ENCODE results near the gene MRGPRF.
A peak's percentile ranks its signal among the peaks of the same experiment; 100 is the strongest.

Gene MRGPRF

DNA sequence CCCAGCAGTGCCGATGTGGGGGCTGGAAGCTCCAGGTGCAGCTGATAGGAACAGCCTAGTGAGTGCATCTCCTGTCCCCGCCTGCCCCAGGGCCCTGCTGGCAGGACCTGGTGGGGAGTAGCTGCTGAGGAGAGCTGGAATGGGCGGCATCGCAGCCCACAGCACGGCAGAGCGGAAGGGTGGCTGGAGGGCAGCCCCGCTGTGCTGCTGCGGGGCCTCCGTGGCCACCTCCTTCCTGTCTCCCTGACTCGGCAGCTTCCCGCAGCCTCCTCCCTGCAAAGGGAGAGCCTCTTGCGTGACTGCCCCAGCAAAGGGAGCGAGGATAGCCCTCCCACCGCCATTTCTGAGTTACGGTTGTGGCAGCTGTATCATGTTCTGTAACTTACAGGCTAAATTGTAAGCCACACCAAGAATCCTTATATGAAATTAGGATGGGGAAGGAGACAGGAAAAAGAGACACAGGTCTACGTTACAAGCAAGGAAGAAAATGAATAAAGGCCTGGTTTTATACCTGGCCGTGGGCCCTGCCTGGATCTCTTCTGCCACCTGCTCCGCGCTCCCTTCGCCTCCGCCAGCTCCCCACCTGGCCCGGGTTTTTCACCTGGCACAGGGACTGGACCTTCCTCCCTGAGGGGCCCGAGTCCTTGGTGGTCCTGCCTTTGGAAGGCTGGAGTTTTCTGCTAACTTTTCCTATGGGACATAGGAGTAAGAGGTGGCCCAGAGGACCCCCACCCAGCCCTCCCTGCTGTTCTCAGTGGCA is 45.6 kb upstream of the MRGPRF start:
- DNase-seq (ENCODE audit: low spot score), result no peak

DNA sequence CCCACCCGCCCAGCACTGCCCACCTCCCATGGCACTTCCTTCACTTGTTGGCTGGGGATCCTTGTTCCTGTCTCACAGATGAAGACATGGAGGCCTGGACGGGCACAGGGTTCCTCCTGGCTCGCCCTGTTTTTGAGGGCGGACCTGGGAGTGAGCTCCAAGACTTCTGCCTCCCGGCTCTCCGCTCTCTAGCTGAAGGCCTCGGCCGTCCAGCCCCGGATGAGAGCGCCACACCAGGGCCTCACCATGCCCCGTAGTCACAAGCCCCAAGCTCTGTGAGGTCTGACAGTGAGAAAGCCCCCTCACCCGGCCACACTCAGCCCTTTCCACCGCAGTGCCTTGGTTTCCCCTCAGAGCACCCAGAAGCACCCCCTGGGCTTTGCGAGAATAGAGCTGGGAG is 44.8 kb upstream of the MRGPRF start:
- DNase-seq (ENCODE audit: low spot score), result no peak
- no peak for TF ChIP-seq CTCF (IDR thresholded peaks at IDR 0.05; ENCODE audit: extremely low read depth, missing control alignments)

More for the DNA sequence above, 45.6 kb upstream of the MRGPRF start:
- no peak for TF ChIP-seq CTCF (IDR thresholded peaks at IDR 0.05; ENCODE audit: extremely low read depth, missing control alignments)

GRCh38 chr11:69057236-69057635 is 44.2 kb upstream of the MRGPRF start:
- TF ChIP-seq CTCF (IDR thresholded peaks at IDR 0.05; ENCODE audit: extremely low read depth, missing control alignments), result no peak
- DNase-seq (ENCODE audit: low spot score), result no peak

- peak; percentile 91 for DNase-seq (ENCODE audit: low spot score)
Observed at GRCh38 chr11:69055598-69056516, 42.8 kb upstream of the MRGPRF start.

DNA sequence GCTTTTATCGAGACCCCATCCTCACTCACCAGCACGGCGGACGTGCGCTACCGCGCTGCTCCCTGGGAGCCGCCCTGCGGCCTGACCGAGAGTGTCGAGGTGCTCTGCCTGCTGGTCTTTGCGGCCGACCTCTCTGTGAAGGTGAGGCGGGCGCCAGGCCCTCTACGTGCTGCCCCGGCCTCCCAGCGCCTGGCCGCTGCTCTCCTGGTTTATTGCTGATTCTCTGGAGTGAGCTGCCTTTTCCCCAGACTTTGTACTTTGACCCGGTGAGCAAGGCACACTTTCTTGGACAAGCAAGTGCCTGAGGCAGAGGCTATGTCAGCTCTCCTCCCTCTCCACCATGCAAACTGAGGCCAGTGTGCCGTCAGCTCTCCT is 42.2 kb upstream of the MRGPRF start:
- DNase-seq (ENCODE audit: low spot score), result no peak
- TF ChIP-seq CTCF (IDR thresholded peaks at IDR 0.05; ENCODE audit: extremely low read depth, missing control alignments), result no peak

More at GRCh38 chr11:69055598-69056516, 42.8 kb upstream of the MRGPRF start:
- no peak for TF ChIP-seq CTCF (IDR thresholded peaks at IDR 0.05; ENCODE audit: extremely low read depth, missing control alignments)

DNA sequence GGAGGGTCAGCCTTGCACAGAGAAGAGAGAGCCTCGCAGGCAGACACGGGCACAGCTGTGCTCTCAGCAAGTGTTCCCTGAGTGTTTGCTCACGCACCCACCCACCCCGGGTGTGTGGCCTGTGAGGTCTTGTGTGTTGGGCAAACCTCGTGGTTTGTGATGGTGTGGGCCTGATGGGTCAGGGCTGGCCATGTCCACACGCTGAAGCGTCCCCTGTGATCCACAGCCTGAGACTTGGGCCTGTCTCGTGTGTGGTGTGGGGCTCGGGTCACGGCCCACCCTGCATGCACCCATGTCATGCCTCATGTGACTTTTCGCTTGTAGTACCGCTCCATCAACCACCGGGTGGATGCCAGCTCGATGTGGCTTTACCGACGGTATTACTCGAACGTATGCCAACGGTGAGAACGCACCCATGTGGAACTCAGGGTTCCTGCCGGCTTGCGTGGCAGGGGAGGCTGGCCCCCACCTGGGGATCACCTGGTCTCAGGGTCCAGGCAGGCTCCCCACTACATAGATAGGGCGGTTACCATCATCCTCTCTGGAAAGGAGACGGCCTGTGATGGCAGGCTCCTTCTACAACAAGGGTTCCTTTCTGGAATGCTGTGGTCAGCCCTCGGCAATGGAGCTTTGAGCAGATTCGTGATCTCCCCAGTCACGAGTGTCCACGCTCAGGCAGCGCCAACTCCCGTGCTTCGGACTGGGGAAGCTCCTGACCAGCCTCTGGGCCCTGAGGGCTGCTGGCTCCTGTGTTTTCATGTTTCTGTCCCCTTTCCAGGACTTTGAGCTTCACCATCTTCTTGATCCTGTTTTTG is 41.6 kb upstream of the MRGPRF start:
- TF ChIP-seq CTCF (IDR thresholded peaks at IDR 0.05; ENCODE audit: extremely low read depth, missing control alignments), result no peak
- DNase-seq (ENCODE audit: low spot score), result no peak

Data from GM20000 (cell line).